DMS53 treated with DMSO at 0.1 percent for 48 hours (cell line): Measurements from ENCODE around the gene FAM161B.
"Not testable (repeated sequence)": the region's sequence is repeated elsewhere in the genome, so short reads cannot be mapped to it uniquely, and the experiment has no call there.

Source experiments
- DNase-seq: peaks from one replicate; lab custom pipeline; 2025; ENCODE audit not compliant: unreplicated experiment; lab: John Stamatoyannopoulos, UW

Gene FAM161B

DNA sequence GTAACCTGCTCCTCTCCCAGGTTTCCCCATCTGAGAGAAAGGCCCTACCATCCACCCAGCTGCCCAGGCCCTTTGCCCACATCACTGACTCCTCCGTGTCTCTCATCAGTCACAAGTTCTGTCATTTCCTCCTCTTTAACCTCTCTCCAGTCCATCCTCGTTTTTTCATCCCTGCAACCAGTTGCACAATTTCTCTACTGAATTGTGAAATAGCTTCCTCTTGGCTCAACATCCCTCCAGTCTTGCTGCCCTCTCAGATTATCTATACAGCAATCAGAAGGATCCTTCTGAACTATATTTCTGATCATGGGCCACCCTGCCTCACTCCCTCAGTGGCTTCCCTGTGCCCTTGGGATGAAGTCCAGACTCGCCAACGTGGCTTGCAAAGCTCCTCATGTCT, 6.8 kb downstream of the FAM161B start:
- no peak for DNase-seq

DNA sequence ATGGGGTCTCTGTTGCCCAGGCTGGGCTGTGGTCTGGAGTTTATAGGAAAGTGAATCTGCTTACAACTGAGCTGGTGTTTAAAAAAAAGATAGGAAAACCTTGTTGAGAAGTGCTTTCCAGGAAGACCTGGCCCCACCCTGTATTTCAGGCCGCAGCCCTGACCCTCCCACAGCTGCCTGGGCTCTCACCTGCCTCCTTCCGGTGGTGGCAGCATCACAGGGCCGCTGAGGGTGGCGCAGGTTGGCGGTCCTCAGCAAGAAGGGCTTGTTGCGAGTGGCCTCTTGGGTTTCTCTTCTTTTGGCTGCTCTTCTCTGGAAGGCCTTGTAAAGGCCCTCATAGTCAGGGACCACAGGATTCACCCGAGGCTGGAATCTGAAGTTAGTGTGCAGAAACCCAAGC, 7.7 kb downstream of the FAM161B start:
- DNase-seq = no peak

DNA sequence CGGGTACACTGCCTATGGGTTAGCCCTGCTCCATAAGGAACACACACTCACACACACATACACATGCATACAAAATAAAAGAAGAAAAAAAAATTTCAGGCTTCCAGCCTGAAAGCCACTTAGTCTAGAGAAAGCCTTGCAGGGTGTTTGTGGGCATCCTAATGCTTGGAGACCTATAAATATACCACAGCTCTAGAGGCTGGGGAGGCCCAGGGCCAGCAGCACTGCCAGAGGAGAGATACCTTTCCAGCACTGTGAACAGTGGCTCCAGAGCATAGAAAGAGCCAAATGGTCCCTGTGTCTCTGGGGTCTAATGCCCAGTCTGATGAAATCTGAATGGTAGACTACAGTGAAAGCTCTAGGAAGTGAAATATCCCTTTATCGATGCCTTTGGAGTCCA, 12.9 kb downstream of the FAM161B start:
- no peak for DNase-seq

- DNase-seq = no peak
Measured at GRCh38 chr14:73936548-73936947, 13.3 kb downstream of the FAM161B start.

DNA sequence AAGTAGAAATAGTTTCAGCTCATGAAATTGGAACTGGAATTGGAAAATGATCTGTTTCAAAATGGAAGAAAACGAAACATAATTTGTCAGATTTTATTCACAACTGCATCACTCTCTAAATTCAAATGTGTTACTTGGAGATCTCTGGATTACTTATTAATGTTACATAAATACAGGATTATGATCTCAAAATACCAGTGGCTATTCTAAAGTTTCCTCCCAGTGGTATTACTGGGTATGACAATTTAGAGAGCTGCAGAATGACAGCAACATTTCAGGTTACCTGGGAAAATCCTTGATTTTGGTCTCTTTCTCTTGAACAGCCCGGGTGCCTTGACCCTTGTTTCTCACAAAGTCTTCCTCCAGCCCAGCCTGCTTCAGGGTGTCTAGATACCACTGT, 14.2 kb downstream of the FAM161B start:
- no peak for DNase-seq

GRCh38 chr14:73924337-73924736, 25.6 kb downstream of the FAM161B start:
- no peak for DNase-seq

DNA sequence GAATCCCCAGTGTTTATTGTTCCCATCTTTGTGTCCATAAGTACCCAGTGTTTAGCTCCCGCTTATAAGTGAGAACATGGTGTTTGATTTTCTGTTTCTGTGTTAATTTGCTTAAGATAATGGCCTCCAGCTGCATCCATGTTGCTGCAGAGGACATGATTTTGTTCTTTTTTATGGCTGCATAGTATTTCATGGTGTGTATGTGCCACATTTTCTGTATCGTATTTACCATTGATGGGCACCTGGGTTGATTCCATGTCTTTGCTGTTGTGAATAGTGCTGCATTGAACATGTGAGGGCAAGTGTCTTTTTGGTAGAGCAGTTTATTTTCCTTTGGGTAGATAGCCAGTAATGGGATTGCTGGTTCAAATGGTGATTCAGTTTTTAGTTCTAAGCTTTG, 30.4 kb downstream of the FAM161B start:
- DNase-seq = not testable (repeated sequence)

DNA sequence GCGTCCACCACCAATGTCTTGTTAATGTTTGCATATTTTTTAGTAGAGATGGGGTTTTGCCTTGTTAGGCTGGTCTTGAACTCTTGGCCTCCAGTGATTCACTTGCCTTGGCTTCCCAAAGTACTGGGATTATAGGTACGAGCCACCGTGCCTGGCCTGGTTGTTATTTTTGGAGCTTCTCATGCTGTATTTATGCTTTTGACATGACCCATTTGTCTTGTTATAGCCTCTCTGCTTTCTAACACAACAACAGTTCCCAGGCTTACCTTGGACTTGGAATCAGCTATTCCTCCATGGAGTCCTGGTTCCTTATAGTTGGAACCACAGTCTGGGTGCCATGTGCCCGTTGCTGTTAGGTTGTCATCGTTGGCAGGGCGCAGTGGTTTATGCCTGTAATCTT, 33.6 kb downstream of the FAM161B start:
- DNase-seq = no peak

GRCh38 chr14:73913256-73913655, 36.6 kb downstream of the FAM161B start:
- no peak for DNase-seq

DNA sequence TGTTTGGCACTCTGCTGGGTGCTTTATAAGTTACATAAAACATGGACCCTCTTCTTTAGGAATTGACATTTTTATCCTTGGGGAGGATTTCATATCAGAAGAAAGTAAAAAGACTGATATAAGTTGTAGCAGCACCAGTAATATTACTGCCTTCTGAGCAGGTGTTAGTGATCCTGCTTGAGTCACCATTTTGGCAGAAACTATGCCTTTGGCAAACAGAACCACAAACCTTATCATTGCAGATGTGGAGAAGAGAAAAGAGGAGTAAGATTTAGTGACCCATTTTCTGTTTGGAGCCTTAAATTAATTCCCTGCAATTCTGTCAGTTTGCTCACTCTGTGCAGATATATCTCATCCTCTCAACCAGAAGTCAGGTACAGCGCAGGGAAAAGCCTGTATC, 40.2 kb downstream of the FAM161B start:
- no peak for DNase-seq

DNA sequence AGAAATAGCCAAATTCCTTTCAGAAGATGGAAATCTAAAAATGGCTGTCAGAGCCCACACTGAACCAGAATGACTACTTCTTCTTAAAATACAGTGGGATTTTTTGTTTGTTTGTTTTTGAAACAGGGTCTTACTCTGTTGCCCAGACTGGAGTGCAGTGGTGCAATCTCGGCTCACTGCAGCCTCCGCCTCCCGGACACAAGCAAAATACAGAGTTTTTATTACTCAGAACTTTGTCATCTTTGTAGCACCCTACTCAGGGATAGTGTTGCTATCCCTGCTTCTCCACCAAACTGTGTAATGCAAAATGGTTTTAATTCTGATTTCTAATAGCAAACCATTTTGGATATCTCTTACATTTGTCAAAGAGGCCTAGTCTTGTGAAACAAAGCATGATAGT, 46.9 kb downstream of the FAM161B start:
- DNase-seq = no peak

DNA sequence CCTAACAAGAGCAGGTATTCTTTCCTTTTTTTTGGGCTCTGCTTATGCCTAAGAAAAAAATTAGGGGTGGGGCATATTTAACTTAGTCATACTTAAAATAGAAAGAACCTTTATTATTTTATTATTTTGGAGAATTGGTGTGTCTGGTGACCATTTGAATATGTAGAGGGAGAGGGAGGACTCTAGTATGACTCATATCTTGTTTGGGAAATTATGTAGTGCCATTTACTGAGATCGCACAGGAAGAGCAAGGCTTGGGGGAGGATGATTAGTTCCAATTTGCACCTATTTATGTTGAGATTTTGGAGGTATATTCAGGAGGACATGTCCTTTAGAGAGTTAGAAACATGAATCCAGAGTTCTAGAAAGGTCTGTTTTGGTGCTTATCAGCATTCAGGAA, 53.4 kb downstream of the FAM161B start:
- no peak for DNase-seq

GRCh38 chr14:73895939-73896338, 54.0 kb downstream of the FAM161B start:
- DNase-seq = no peak

- DNase-seq = not testable (repeated sequence)
Measured at GRCh38 chr14:73894180-73894687, 55.7 kb downstream of the FAM161B start.

DNA sequence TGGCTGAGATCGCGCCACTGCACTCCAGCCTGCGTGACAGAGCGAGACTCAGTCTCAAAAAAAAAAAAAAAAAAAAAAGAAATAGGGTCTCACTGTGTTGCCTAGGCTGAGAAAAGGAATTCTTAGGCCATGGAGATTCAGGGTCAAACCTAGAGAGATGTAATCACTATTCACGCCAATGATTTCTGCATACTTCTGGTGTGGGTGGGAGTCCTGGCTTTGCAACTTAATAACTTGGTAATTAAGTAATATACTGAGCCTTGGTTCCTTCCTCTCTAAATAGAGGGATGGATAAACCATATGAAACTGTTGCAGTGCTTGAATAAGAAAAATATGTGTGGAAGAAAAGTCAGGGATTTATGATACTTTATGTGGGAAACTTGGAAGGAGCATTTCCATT, 60.5 kb downstream of the FAM161B start:
- no peak for DNase-seq

- no peak for DNase-seq
Measured at GRCh38 chr14:73888971-73889370, 60.9 kb downstream of the FAM161B start.

- no peak for DNase-seq
Measured at GRCh38 chr14:73888460-73888725, 61.5 kb downstream of the FAM161B start.

DNA sequence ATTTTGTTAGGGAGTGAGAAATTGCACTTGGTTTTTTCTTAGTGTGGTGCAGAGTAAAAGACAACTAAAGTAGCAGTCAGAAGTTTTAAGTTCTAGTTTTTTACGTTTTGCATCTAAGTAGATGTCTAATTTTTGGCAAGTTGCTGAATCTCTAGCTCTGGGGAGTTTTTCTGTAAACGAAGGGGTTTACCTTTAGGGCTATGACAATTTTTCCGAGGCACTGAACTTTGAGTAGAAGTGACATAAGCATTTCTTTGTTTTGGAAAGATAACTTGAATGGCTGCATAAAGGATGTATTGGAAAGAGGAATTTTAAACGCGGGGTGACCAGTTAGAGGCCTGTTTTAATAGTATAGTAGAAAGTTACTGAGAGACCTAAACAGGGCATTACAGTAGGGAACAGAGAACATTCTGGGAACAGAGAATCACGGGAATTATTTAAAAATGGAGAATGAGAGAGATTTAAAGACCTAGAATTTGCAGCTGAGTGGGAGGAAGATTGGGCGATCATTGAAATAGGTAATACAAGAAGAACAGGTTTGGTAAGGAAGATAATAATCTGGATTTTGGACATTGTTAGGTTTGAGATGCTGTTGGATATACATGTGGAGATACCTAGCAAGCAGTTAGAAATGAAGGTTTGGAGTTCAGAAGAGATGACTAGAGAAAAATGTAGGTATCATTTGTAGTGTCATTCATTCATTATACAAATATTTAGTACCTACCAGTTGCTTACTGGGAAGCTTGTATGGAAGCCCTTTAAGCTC, 62.0 kb downstream of the FAM161B start:
- no peak for DNase-seq

GRCh38 chr14:73887318-73887616, 62.6 kb downstream of the FAM161B start:
- no peak for DNase-seq

DNA sequence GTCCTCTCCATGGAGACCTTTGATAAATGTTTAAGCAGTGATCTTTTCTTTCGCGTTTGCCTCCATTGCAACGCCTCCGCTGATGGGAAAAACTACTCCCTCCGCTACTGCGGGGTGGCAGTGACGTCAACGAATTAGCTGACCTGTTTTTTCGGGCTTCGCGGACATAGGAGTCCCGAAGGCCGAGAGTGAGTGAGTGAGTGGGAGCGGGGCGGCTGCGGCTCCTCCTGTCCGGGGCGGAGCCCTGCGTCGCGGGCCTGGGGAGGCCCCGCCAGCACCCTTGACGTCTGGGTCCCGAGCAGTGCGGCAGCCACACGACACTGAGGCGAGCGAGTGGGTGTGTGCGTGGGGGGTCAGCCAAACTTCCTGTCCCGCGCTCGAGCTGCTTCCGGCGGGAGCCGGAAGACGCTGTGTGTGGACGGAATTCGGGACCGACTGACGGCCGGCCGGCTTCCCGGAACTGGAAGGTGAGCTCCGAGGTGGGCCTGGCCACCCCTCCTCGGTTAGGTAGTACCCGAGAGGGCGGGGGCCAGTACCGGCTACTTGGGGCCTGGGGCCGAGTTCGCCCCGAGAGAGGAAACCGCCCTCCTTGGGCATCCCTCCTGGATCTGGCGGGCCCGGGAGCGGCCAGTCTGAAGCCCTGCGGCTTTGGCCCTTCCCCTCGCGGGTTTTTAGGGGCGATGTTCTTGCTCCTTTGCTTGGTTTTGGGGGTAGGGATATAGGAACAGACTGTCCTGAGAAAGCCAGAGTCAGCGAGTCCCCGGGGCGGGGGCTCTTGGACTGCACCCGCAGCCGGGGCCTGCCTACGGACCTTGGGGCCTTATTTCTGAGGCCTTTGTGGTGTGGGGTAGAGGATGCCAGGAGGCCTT, 63.2 kb downstream of the FAM161B start, which contains the start of gene ZNF410:
ZNF410 (plus strand) TSS at position 411 of the 869 bp plus-strand sequence. CDS start 5,317 bp downstream, outside the sequence.
- DNase-seq = peak; percentile 71

GRCh38 chr14:73884438-73885190, 65.3 kb downstream of the FAM161B start:
- no peak for DNase-seq
